ENCODE data around the gene RAD21L1.
"Not testable (repeated sequence)": the region's sequence is repeated elsewhere in the genome, so short reads cannot be mapped to it uniquely, and the experiment has no call there.

Gene RAD21L1

GRCh38 chr20:1198751-1199150 is 27.1 kb upstream of the RAD21L1 start:
- H3K27ac ChIP-seq, result no peak overlapping the region
- no peak for DNase-seq (ENCODE audit: low read depth, low spot score)

DNA sequence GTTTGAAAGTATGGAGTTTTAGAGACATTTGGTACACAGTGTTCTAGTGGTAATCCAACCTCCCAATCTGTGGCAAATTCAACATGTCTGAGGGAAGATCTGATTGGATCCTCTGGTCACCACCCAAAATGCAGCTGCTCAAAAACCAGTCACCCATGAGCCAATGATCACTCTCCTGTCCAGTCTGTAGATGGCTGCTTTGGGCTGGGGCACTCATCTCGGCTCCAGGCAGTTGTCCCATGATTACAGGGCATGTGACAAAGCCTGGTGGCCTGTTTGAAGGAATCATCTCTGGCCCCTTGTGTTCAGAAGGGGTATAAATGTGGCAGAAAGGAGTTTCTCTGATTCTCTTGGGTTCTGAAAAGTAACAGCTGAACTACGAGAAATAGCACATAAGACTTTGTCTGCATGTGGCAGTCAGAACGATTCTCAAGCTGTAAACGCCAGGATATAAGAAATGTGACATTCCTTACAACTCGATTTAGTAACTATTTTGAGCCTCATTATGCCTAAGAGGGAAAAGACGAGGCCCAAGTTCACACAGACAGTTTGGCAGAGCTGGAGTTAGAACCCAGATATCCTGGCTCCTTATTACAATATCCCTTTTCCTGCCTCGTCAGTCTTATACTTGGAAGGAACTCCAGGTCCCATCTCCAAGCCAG is 26.5 kb upstream of the RAD21L1 start:
- no peak overlapping the region for H3K27ac ChIP-seq
- DNase-seq (ENCODE audit: low read depth, low spot score), result no peak

GRCh38 chr20:1199964-1200363 is 25.9 kb upstream of the RAD21L1 start:
- DNase-seq (ENCODE audit: low read depth, low spot score), result no peak
- H3K27ac ChIP-seq, result no peak overlapping the region

DNA sequence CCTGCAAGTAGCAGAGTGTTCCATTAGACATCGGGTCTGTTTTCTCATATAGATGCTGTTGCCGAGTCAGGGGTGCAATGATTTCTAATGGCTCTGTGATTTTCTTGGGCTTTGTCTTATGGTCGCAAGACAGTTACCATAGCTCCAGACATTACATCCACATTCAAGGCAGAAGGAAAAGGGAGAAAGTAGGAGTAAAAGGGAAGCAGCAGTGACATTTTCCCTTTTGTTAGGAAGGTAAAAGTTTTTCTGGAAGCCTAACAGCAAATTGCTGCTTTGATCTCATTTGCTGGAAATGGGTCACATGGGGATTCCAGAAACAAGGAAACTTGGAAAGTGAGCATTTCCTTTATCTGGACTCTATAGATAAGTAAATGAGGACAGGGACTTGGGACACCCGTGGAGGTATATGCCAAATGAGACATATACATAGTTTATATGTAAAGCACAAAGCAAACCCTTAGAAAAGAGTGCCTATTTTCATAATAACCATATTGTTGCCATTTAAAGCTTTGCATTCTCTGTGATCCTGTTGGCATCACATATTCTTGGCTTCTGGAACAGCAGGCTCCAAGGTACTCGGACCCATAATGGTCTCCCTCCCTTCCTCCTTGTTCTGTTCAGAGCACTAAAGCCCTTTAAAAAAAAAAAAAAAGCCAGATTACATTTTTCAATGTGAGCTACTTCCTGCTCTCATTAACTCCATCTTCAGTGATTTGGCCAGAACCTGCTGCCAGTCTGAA is 22.9 kb upstream of the RAD21L1 start, which contains the start of gene C20orf202:
TSS of gene C20orf202 (plus strand) at position 693 of the 743 bp plus-strand sequence. CDS start 132 bp downstream, outside the sequence.
- DNase-seq (ENCODE audit: low read depth, low spot score), result no peak
- no peak within 1 kb of the TSS for H3K27ac ChIP-seq

DNA sequence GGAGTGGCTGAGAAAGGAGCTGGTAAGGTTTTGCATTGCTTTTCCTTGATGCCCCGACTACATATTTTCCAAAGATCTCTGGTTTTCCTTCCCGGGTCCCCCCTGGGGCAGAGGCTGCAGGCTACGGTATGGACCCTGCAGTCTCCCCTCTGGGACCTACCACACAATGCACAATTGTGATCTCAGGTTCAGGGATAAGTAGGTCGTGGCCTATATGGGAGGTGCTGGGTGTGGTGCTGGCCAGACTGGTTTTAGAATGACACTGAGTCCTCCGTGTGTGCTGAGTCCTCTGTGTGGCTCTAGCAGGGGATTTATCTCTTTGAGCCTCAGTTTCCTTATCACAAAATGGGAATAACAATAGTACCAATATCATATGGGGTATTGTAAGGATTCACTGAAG is 22.2 kb upstream of the RAD21L1 start:
- DNase-seq (ENCODE audit: low read depth, low spot score), result no peak
- no peak overlapping the region for H3K27ac ChIP-seq

DNA sequence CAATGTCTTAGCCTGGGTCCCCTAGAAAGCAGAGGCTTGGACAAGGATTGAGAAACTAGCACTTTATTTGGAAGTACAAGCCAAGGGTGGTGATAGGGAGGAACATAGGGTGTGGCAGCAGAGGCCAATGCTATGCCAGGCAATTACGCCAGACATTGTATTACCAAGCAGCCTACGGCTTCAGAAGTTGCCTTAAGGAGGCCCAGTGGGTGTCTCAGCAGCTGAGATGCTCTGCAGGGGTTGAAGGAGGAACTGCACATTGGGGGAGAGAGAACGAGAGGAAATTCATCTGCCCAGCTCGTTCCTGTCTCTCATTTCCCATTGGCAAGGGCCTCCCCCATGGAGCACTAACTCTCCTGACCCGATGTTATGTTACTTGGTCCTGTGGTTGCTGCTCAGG is 21.7 kb upstream of the RAD21L1 start:
- no peak overlapping the region for H3K27ac ChIP-seq
- no peak for DNase-seq (ENCODE audit: low read depth, low spot score)

DNA sequence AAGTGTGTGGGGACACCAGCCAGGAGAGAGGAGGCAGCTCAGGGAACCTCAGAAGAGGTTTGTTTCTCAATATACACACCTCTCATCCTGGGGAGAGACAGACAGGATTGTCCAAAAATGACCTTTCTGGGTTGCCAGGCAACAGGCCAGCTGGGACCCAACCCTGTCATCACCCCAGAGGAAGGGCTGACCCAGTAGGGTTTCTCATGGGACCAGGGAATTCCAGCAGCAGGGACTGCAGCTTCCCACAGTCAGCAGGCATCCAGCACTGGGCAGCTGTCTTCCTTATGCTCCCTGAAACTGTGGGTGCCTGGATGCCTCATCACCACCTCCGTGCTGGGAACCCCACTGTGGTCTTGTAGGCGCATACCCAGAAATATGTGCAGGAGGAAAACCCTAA is 21.3 kb upstream of the RAD21L1 start:
- no peak overlapping the region for H3K27ac ChIP-seq
- DNase-seq (ENCODE audit: low read depth, low spot score), result no peak

DNA sequence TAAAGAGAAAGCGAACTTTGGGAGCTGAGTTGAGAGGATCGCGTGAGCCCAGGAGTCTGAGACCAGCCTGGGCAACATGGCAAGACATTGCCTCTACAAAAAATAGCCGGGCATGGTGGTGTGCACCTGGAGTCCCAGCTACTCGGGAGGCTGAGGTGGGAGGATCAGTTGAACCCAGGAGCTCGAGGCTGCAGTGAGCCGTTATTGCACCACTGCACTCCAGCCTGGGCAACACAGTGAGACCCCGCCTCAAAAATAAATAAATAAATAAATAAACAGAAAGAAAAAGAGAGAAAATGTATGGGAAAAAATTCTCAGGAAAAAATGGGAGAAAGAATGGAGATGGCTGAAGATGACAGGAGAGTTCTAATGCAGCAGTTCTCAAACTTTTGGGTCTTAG is 20.0 kb upstream of the RAD21L1 start:
- no peak overlapping the region for H3K27ac ChIP-seq
- no peak for DNase-seq (ENCODE audit: low read depth, low spot score)

GRCh38 chr20:1206366-1207148 is 19.3 kb upstream of the RAD21L1 start:
- no peak for DNase-seq (ENCODE audit: low read depth, low spot score)
- no peak overlapping the region for H3K27ac ChIP-seq

GRCh38 chr20:1207293-1207878 is 18.5 kb upstream of the RAD21L1 start:
- DNase-seq (ENCODE audit: low read depth, low spot score), result no peak
- no peak overlapping the region for H3K27ac ChIP-seq

GRCh38 chr20:1209447-1210387 is 16.1 kb upstream of the RAD21L1 start:
- no peak for DNase-seq (ENCODE audit: low read depth, low spot score)
- H3K27ac ChIP-seq, result no peak overlapping the region

DNA sequence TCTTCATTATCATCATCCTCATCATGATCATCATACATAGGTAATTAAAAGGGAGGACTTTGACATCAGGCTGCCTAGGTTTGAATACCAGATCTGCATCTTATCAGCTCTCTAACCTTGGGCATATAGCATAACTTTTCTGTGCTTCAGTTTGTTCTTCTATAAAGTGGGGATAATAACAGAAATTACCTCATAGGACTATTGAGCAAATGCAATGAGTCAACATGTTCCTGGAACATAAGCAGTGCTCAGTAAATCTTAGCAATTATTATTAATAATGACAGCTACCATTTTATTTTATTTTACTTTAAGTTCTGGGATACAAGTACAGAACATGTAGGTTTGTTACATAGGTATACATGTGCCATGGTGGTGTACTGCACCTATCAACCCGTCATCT is 15.3 kb upstream of the RAD21L1 start:
- H3K27ac ChIP-seq, result no peak overlapping the region
- no peak for DNase-seq (ENCODE audit: low read depth, low spot score)

DNA sequence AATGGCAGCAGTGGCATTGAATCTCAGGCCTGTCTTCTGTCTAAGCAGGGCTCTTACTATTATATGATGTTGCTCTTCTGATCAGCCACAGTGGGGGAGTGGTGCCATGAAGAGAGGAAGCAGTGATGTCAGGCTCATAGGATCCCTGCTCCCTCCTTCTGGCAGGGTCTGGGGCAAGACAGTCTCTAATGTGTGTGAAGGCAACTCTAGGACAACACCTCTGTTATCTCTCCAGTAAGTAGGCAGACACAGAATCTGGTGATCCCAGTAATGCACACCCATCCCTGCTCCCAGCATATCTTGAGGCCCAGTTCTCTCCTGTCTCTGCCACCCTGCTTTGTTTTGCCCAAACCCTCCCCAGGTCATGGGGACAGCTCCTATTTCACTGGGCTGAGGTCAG is 13.8 kb upstream of the RAD21L1 start:
- DNase-seq (ENCODE audit: low read depth, low spot score), result no peak
- no peak overlapping the region for H3K27ac ChIP-seq

- H3K27ac ChIP-seq, result no peak overlapping the region
- peak; percentile 10 for DNase-seq (ENCODE audit: low read depth, low spot score)
Measured at GRCh38 chr20:1212607-1213396, 13.0 kb upstream of the RAD21L1 start.

- H3K27ac ChIP-seq, result no peak overlapping the region
- no peak for DNase-seq (ENCODE audit: low read depth, low spot score)
Measured at GRCh38 chr20:1214838-1215261, 11.0 kb upstream of the RAD21L1 start.

DNA sequence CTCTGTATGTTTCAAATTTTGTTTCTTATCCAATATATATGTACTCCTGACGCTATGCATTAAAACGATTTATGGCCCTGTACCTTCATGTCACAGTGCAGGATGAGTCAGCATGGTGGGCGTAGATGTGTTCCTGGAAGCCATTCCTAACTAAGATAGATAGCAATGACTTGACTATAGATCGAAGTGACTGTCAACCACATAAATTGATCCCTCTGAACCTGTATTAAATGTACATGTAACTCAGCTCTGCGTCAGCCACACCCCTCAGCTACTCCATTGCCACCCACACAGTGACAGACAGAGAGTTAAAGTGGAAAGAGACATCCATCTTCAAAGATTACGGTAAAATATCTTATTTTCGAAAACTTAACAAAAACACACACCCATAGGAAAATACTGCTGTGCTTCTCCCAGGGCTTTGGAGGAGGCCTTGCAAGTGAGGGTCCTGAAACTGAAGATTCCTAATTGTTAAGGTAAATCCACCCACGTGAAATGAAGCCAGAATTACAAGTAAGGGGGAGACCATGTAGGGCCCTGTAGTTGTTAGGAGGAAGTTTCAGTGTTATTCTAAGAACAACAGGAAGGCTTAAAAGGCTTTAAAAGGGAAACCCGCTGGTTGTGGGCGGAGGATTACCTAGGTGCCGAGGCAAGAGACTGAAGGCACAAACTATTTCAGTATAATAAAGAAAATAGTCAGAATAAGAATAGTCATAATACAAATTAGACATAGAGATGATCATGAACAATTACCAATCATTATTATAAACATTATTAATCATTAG is 10.3 kb upstream of the RAD21L1 start:
- H3K27ac ChIP-seq, result no peak overlapping the region
- DNase-seq (ENCODE audit: low read depth, low spot score), result no peak

- not testable (repeated sequence) for H3K27ac ChIP-seq; DNase-seq (ENCODE audit: low read depth, low spot score)
Measured at GRCh38 chr20:1216527-1217427, 9.1 kb upstream of the RAD21L1 start.
